ENCODE results near the gene NHERF2.

The NHERF2 gene

DNA sequence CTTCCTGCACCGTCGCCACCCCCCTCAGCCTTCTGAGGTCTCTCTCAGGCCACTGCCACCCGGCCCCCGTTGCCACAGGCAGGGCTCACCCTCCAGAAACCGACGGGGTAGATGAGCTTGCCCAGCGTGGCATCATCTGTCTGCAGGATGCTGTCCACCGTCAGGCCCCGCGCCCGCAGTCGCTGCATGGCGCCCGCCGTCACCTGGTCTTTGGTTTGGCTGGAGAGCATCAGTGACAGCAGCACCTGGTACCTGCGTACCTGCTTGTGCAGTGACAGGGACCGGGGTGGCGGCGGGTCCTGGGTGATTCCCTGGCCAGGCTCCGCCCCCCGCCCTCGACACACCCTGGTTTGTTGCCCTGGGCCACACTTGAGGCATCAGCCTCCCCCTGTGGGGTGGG is 17.8 kb downstream of the NHERF2 start:
- no peak overlapping the region for H2AFZ ChIP-seq (ENCODE audit: low read length)
- TF ChIP-seq, protein P1, sequence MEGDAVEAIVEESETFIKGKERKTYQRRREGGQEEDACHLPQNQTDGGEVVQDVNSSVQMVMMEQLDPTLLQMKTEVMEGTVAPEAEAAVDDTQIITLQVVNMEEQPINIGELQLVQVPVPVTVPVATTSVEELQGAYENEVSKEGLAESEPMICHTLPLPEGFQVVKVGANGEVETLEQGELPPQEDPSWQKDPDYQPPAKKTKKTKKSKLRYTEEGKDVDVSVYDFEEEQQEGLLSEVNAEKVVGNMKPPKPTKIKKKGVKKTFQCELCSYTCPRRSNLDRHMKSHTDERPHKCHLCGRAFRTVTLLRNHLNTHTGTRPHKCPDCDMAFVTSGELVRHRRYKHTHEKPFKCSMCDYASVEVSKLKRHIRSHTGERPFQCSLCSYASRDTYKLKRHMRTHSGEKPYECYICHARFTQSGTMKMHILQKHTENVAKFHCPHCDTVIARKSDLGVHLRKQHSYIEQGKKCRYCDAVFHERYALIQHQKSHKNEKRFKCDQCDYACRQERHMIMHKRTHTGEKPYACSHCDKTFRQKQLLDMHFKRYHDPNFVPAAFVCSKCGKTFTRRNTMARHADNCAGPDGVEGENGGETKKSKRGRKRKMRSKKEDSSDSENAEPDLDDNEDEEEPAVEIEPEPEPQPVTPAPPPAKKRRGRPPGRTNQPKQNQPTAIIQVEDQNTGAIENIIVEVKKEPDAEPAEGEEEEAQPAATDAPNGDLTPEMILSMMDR (conservative IDR thresholded peaks at IDR 0.05; ENCODE audit: low read length), result no peak
- TF ChIP-seq EZH2phosphoT487 (IDR thresholded peaks at IDR 0.05; ENCODE audit: borderline replicate concordance), result no peak
- H3K79me2 ChIP-seq (ENCODE audit: insufficient read depth, low read length), result peaks cover 13% of the 10 kb centered on the region; the same call in 1 of the 2 replicates
- no peaks in the 10 kb centered on the region for H3K27me3 ChIP-seq (ENCODE audit: insufficient read depth, low read length, poor library complexity, severe bottlenecking)
- peaks cover 4% of the 10 kb centered on the region for H3K4me1 ChIP-seq (ENCODE audit: insufficient read depth, low read length, poor library complexity, severe bottlenecking)
- no peaks in the 10 kb centered on the region for H4K20me1 ChIP-seq (ENCODE audit: insufficient read depth, low read length, poor library complexity, severe bottlenecking)
- H3K9me3 ChIP-seq (ENCODE audit: insufficient read depth, low read depth, low read length), result no peaks in the 10 kb centered on the region
- H3K4me3 ChIP-seq (ENCODE audit: low read length, poor library complexity, severe bottlenecking), result no peak overlapping the region
- H3K9me2 ChIP-seq (replicated peaks; ENCODE audit: low read depth, low read length), result no peaks in the 10 kb centered on the region
- no peaks in the 10 kb centered on the region for H3K36me3 ChIP-seq (ENCODE audit: insufficient read depth, low read length)
- no peak overlapping the region for H3K9ac ChIP-seq (ENCODE audit: low read depth, low read length, poor library complexity, severe bottlenecking)
- H3F3A ChIP-seq (ENCODE audit: low read depth), result no peaks in the 10 kb centered on the region
- no peak overlapping the region for H3K4me2 ChIP-seq (ENCODE audit: low read depth, low read length, poor library complexity, severe bottlenecking)

DNA sequence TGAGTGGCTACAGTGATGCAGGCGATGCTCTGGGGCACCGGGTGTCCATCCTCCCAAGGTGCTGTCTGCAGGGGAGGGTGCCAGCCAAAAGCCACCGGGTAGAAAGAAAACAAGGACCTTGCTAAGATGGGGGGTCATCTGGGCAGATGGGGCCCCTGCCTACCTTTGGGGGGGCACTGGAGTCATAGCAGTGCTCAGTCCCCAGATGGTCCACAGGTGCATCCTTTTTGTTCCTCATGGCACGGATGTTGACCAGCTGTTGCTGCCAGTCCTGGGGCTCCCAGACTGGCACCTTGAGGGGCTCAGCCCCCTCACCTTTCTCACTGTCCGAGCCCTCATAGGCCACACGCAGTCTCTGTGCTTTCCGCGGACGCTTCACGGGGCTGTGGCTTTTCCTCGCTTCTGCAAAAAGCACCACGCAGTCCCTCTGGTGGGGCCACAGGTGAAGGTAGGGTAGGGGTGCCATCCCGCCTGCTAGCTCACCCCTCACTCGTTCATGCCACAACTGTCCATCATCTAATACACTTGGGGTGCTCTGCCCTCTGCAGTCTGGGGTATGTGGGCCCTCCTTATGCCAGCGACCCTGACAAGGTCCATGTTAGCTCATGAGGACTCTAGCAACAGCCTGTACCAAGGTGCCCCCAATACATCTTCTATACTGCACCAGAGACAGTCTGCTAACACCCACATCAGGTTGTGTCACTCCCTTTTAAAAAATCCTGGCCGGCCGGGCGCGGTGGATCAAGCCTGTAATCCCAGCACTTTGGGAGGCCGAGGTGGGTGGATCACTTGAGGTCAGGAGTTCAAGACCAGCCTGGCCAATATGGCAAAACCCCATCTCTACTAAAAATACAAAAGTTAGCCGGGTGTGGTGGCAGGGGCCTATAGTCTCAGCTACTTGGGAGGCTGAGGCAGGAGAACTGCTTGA is 19.5 kb downstream of the NHERF2 start:
- H3K4me3 ChIP-seq (ENCODE audit: low read length, poor library complexity, severe bottlenecking), result peak overlapping the region; percentile 84
- H3K4me1 ChIP-seq (ENCODE audit: insufficient read depth, low read length, poor library complexity, severe bottlenecking), result peaks cover 4% of the 10 kb centered on the region
- peaks cover 13% of the 10 kb centered on the region; the same call in 1 of the 2 replicates for H3K79me2 ChIP-seq (ENCODE audit: insufficient read depth, low read length)

DNA sequence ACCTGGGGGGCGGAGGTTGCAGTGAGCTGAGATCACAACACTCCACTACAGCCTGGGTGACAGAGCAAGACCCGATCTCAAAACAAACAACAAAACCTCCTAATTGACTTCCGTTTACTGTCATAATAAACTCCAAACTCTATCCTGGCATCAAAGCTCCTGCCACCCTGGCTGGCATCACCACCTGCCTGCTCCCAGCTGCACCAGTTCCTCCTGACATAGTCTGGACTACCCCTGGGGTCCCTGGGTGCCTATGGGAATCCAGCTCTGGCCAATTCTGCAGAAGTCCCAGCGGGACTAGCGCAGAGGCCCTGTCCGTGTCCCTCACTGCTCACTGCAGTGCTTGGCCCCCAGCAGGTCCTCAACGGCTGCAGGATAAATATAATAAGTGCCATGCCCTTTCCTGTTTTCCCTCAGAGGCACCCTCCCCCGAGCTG is 20.2 kb downstream of the NHERF2 start:
- H3F3A ChIP-seq (ENCODE audit: low read depth), result no peaks in the 10 kb centered on the region
- H3K9me3 ChIP-seq (ENCODE audit: insufficient read depth, low read depth, low read length), result no peaks in the 10 kb centered on the region
- H3K4me2 ChIP-seq (ENCODE audit: low read depth, low read length, poor library complexity, severe bottlenecking), result peak overlapping the region; percentile 87
- H3K9ac ChIP-seq (ENCODE audit: low read depth, low read length, poor library complexity, severe bottlenecking), result peak overlapping the region; percentile 78
- TF ChIP-seq, protein P1 (conservative IDR thresholded peaks at IDR 0.05; ENCODE audit: low read length), result no peak
- TF ChIP-seq EZH2phosphoT487 (IDR thresholded peaks at IDR 0.05; ENCODE audit: borderline replicate concordance), result no peak
- peaks cover 13% of the 10 kb centered on the region; the same call in 1 of the 2 replicates for H3K79me2 ChIP-seq (ENCODE audit: insufficient read depth, low read length)
- peak overlapping the region; percentile 84 for H3K4me3 ChIP-seq (ENCODE audit: low read length, poor library complexity, severe bottlenecking)
- H4K20me1 ChIP-seq (ENCODE audit: insufficient read depth, low read length, poor library complexity, severe bottlenecking), result no peaks in the 10 kb centered on the region
- H3K4me1 ChIP-seq (ENCODE audit: insufficient read depth, low read length, poor library complexity, severe bottlenecking), result peaks cover 4% of the 10 kb centered on the region
- no peaks in the 10 kb centered on the region for H3K27me3 ChIP-seq (ENCODE audit: insufficient read depth, low read length, poor library complexity, severe bottlenecking)
- no peaks in the 10 kb centered on the region for H3K36me3 ChIP-seq (ENCODE audit: insufficient read depth, low read length)
- peak overlapping the region; percentile 63 for H2AFZ ChIP-seq (ENCODE audit: low read length)
- H3K9me2 ChIP-seq (replicated peaks; ENCODE audit: low read depth, low read length), result no peaks in the 10 kb centered on the region

More for the DNA sequence above, 19.5 kb downstream of the NHERF2 start:
- no peaks in the 10 kb centered on the region for H3K9me3 ChIP-seq (ENCODE audit: insufficient read depth, low read depth, low read length)
- H3K9ac ChIP-seq (ENCODE audit: low read depth, low read length, poor library complexity, severe bottlenecking), result peak overlapping the region; percentile 78
- peak overlapping the region; percentile 87 for H3K4me2 ChIP-seq (ENCODE audit: low read depth, low read length, poor library complexity, severe bottlenecking)
- H2AFZ ChIP-seq (ENCODE audit: low read length), result no peak overlapping the region
- H3K27me3 ChIP-seq (ENCODE audit: insufficient read depth, low read length, poor library complexity, severe bottlenecking), result no peaks in the 10 kb centered on the region
- H3K36me3 ChIP-seq (ENCODE audit: insufficient read depth, low read length), result no peaks in the 10 kb centered on the region
- H3K9me2 ChIP-seq (replicated peaks; ENCODE audit: low read depth, low read length), result no peaks in the 10 kb centered on the region
- H3F3A ChIP-seq (ENCODE audit: low read depth), result no peaks in the 10 kb centered on the region
- TF ChIP-seq EZH2phosphoT487 (IDR thresholded peaks at IDR 0.05; ENCODE audit: borderline replicate concordance), result no peak
- TF ChIP-seq, protein P1 (conservative IDR thresholded peaks at IDR 0.05; ENCODE audit: low read length), result no peak
- no peaks in the 10 kb centered on the region for H4K20me1 ChIP-seq (ENCODE audit: insufficient read depth, low read length, poor library complexity, severe bottlenecking)

Measured in Loucy (cell line).